ENCODE data around the gene GUCY1A2.
"Not testable (repeated sequence)": the region's sequence is repeated elsewhere in the genome, so short reads cannot be mapped to it uniquely, and the experiment has no call there.

Gene GUCY1A2

GRCh38 chr11:106813806-106814205, 204.5 kb downstream of the GUCY1A2 start:
- H3K36me3 Mint-ChIP-seq (ENCODE audit: low read depth) = no peaks in the 10 kb centered on the region
- H3K27ac Mint-ChIP-seq = no peak overlapping the region
- H3K9me3 Mint-ChIP-seq = peaks cover 6% of the 10 kb centered on the region
- no peak overlapping the region for H3K4me3 Mint-ChIP-seq
- ATAC-seq = no peak
- DNase-seq = no peak
- no peaks in the 10 kb centered on the region for H3K27me3 Mint-ChIP-seq
- no peaks in the 10 kb centered on the region for H3K4me1 Mint-ChIP-seq

- Mint-ChIP-seq H3K4me1 (no peaks in the 10 kb centered on the region), H3K27ac (no peak overlapping the region), H3K9me3 (peaks cover 8% of the 10 kb centered on the region), H3K27me3 (no peaks in the 10 kb centered on the region), H3K36me3 (ENCODE audit: low read depth) (no peaks in the 10 kb centered on the region), H3K4me3 (no peak overlapping the region)
- no peak for DNase-seq
- no peak for ATAC-seq
Observed at GRCh38 chr11:106794058-106794457, 224.2 kb downstream of the GUCY1A2 start.

GRCh38 chr11:106789406-106789805, 228.9 kb downstream of the GUCY1A2 start:
- H3K27ac Mint-ChIP-seq = no peak overlapping the region
- DNase-seq = no peak
- no peak overlapping the region for H3K4me3 Mint-ChIP-seq
- no peaks in the 10 kb centered on the region for H3K36me3 Mint-ChIP-seq (ENCODE audit: low read depth)
- no peaks in the 10 kb centered on the region for H3K4me1 Mint-ChIP-seq
- peaks cover 11% of the 10 kb centered on the region for H3K9me3 Mint-ChIP-seq
- ATAC-seq = no peak
- H3K27me3 Mint-ChIP-seq = no peaks in the 10 kb centered on the region

- Mint-ChIP-seq H3K27me3 (no peaks in the 10 kb centered on the region), H3K9me3 (peaks cover 16% of the 10 kb centered on the region), H3K27ac (no peak overlapping the region), H3K4me1 (no peaks in the 10 kb centered on the region), H3K36me3 (ENCODE audit: low read depth) (no peaks in the 10 kb centered on the region), H3K4me3 (no peak overlapping the region)
- no peak for ATAC-seq
- no peak for DNase-seq
Observed at GRCh38 chr11:106787454-106787853, 230.8 kb downstream of the GUCY1A2 start.

- ATAC-seq = no peak
- no peak for DNase-seq
- Mint-ChIP-seq H3K36me3 (ENCODE audit: low read depth) (no peaks in the 10 kb centered on the region), H3K9me3 (peaks cover 16% of the 10 kb centered on the region), H3K27me3 (no peaks in the 10 kb centered on the region), H3K4me1 (no peaks in the 10 kb centered on the region), H3K4me3 (no peak overlapping the region), H3K27ac (no peak overlapping the region)
Observed at GRCh38 chr11:106785913-106786650, 232.2 kb downstream of the GUCY1A2 start.

- not testable (repeated sequence) for ATAC-seq; H3K27me3 Mint-ChIP-seq; H3K4me3 Mint-ChIP-seq; H3K27ac Mint-ChIP-seq; DNase-seq; H3K36me3 Mint-ChIP-seq (ENCODE audit: low read depth); H3K4me1 Mint-ChIP-seq; H3K9me3 Mint-ChIP-seq
Observed at GRCh38 chr11:106777302-106777701, 241.0 kb downstream of the GUCY1A2 start.

- no peaks in the 10 kb centered on the region for H3K27me3 Mint-ChIP-seq
- no peak overlapping the region for H3K4me3 Mint-ChIP-seq
- no peak for DNase-seq
- no peaks in the 10 kb centered on the region for H3K36me3 Mint-ChIP-seq (ENCODE audit: low read depth)
- no peak for ATAC-seq
- H3K4me1 Mint-ChIP-seq = no peaks in the 10 kb centered on the region
- no peaks in the 10 kb centered on the region for H3K9me3 Mint-ChIP-seq
- H3K27ac Mint-ChIP-seq = no peak overlapping the region
Observed at GRCh38 chr11:106770489-106771085, 247.7 kb downstream of the GUCY1A2 start.

- no peak for ATAC-seq
- H3K4me1 Mint-ChIP-seq = no peaks in the 10 kb centered on the region
- H3K36me3 Mint-ChIP-seq (ENCODE audit: low read depth) = no peaks in the 10 kb centered on the region
- H3K4me3 Mint-ChIP-seq = no peak overlapping the region
- H3K27me3 Mint-ChIP-seq = no peaks in the 10 kb centered on the region
- H3K9me3 Mint-ChIP-seq = peaks cover 4% of the 10 kb centered on the region
- DNase-seq = no peak
- H3K27ac Mint-ChIP-seq = no peak overlapping the region
Observed at GRCh38 chr11:106765469-106766258, 252.6 kb downstream of the GUCY1A2 start.

- ATAC-seq = no peak
- no peak overlapping the region for H3K27ac Mint-ChIP-seq
- no peak for DNase-seq
- H3K27me3 Mint-ChIP-seq = no peaks in the 10 kb centered on the region
- H3K9me3 Mint-ChIP-seq = peaks cover 7% of the 10 kb centered on the region
- no peaks in the 10 kb centered on the region for H3K36me3 Mint-ChIP-seq (ENCODE audit: low read depth)
- no peaks in the 10 kb centered on the region for H3K4me1 Mint-ChIP-seq
- H3K4me3 Mint-ChIP-seq = no peak overlapping the region
Observed at GRCh38 chr11:106763501-106763900, 254.8 kb downstream of the GUCY1A2 start.

GRCh38 chr11:106761745-106762144, 256.5 kb downstream of the GUCY1A2 start:
- ATAC-seq = no peak
- no peaks in the 10 kb centered on the region for H3K27me3 Mint-ChIP-seq
- no peak overlapping the region for H3K4me3 Mint-ChIP-seq
- DNase-seq = no peak
- no peak overlapping the region for H3K27ac Mint-ChIP-seq
- H3K9me3 Mint-ChIP-seq = peaks cover 13% of the 10 kb centered on the region
- no peaks in the 10 kb centered on the region for H3K4me1 Mint-ChIP-seq
- no peaks in the 10 kb centered on the region for H3K36me3 Mint-ChIP-seq (ENCODE audit: low read depth)

- Mint-ChIP-seq H3K9me3 (peaks cover 15% of the 10 kb centered on the region), H3K4me3 (no peak overlapping the region), H3K27me3 (no peaks in the 10 kb centered on the region), H3K36me3 (ENCODE audit: low read depth) (no peaks in the 10 kb centered on the region), H3K27ac (no peak overlapping the region), H3K4me1 (no peaks in the 10 kb centered on the region)
- ATAC-seq = no peak
- DNase-seq = no peak
Observed at GRCh38 chr11:106761240-106761639, 257.0 kb downstream of the GUCY1A2 start.

- Mint-ChIP-seq H3K27me3 (no peaks in the 10 kb centered on the region), H3K4me3 (no peak overlapping the region), H3K36me3 (ENCODE audit: low read depth) (no peaks in the 10 kb centered on the region), H3K4me1 (no peaks in the 10 kb centered on the region), H3K9me3 (peaks cover 1% of the 10 kb centered on the region), H3K27ac (no peak overlapping the region)
- DNase-seq (no peak), ATAC-seq (no peak)
Observed at GRCh38 chr11:106748059-106748458, 270.2 kb downstream of the GUCY1A2 start.

- no peaks in the 10 kb centered on the region for H3K36me3 Mint-ChIP-seq (ENCODE audit: low read depth)
- H3K27me3 Mint-ChIP-seq = no peaks in the 10 kb centered on the region
- peaks cover 12% of the 10 kb centered on the region for H3K9me3 Mint-ChIP-seq
- ATAC-seq (no peak), DNase-seq (no peak)
- H3K4me3 Mint-ChIP-seq = no peak overlapping the region
- H3K4me1 Mint-ChIP-seq = no peaks in the 10 kb centered on the region
- no peak overlapping the region for H3K27ac Mint-ChIP-seq
Observed at GRCh38 chr11:106745941-106746340, 272.3 kb downstream of the GUCY1A2 start.

GRCh38 chr11:106733635-106734034, 284.6 kb downstream of the GUCY1A2 start:
- Mint-ChIP-seq H3K27me3 (no peaks in the 10 kb centered on the region), H3K4me3 (no peak overlapping the region), H3K4me1 (no peaks in the 10 kb centered on the region), H3K9me3 (peaks cover 13% of the 10 kb centered on the region), H3K27ac (no peak overlapping the region), H3K36me3 (ENCODE audit: low read depth) (no peaks in the 10 kb centered on the region)
- DNase-seq (no peak), ATAC-seq (no peak)

- H3K27ac Mint-ChIP-seq = no peak overlapping the region
- H3K4me1 Mint-ChIP-seq = no peaks in the 10 kb centered on the region
- DNase-seq (no peak), ATAC-seq (no peak)
- H3K4me3 Mint-ChIP-seq = no peak overlapping the region
- H3K9me3 Mint-ChIP-seq = peaks cover 9% of the 10 kb centered on the region
- no peaks in the 10 kb centered on the region for H3K27me3 Mint-ChIP-seq
- H3K36me3 Mint-ChIP-seq (ENCODE audit: low read depth) = no peaks in the 10 kb centered on the region
Observed at GRCh38 chr11:106728859-106729258, 289.4 kb downstream of the GUCY1A2 start.

All from activated naive CD8-positive, alpha-beta T cell treated with anti-CD3 and anti-CD28 coated beads, Interleukin-2, amount 50 U/mL, for 24 hours (primary cell).